ENCODE results near the gene PGGHG. TPM values are rescaled to one million over a fixed set of nuclear protein-coding genes. Genes with fewer than 3 reads are reported as not detected.
A peak's percentile ranks its signal among the peaks of the same experiment; 100 is the strongest.

The PGGHG gene
- total RNA-seq, result 7.6 and 10.1 TPM in 2 replicates

DNA sequence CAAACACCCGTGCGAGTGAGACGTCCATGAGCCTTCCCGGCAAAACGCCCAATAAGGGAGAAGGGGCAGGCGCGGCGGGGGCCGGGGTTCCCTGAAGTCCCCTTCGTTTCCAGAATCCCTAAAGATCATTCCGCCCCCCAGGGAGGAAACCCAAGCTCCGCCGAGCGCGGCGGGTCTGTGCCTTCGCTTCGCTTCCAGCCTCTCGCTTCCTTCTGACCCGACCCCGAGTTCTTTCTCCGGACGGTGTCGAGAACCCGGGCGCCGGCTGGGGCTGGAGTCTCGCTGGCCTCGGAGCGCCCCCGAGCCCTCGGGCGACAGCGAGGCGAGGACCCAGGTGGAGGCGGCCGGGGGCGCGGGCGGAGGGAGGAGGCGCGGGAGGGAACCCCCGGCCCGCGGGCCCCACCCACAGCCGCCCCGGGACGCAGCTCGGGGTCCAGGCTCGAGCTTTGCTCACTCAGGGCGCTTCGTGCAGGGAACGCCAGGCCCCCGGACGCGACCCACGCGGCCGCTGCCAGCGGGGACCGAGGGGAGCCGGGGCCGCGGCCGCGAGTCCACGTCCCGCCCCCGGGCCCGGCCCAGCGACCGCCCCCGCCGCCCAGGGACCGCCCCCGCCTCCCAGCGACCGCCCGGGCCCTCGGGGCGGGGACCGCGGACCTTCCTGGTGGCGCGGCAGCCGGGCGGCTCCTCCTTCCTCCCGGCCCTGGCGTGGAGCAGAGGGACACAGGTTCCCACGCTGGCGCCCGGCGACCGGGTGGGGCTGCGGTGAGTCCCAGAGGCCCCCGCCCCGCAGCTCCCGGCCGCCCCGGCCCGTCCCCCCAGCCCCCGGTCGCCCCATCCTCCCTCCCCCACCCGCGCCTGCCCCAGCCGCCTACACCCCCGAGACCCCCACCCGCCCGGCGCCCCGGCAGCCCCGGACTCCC is at the start of gene PGGHG:
Gene PGGHG (plus strand): TSS at position 649 of the 920 bp plus-strand sequence. CDS start 691 bp downstream, outside the sequence.
- peak; percentile 33 to 64 for DNase-seq (ENCODE audit: low read depth in 2 of 2)

DNA sequence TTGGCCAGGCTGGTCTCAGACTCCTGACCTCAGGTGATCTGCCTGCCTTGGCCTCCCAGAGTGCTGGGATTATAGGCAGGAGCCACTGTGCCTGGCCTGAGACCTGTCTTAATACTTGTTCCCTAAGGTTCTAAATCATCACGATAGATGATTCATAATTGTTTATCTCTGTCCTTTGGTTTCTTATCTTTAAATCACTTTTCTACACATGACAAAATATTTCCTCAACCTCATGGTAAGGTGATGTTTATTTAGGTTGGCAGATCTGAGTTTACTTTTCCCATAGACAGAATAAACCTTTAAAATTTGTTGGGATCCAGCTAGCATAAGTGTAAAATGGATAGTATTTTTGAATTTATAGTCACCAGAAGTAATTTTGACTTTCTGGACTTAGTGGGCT is 48.6 kb upstream of the PGGHG start:
- DNase-seq (ENCODE audit: low read depth in 2 of 2), result peak in 1 of 2 donors; percentile 11

DNA sequence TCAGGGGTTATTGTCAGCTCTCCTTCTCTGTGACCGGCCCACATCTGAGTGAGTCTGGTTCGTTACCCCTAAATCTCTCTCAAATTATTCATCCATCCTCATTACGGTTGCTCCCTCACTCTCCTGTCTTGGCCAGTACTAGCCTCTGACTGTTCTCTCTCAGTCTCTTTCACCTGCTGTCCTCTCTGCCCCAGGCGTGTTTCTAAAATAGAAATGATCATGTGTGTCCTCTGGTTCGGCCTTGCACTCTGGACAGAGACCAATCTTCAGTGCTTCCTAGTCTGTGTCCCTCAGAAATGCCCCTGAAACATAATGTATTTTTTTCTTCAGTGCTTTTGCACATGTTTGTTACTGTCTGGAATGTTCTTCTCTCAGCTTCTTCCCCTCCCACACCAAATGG is 47.3 kb upstream of the PGGHG start:
- no peak for DNase-seq (ENCODE audit: low read depth in 2 of 2)

DNA sequence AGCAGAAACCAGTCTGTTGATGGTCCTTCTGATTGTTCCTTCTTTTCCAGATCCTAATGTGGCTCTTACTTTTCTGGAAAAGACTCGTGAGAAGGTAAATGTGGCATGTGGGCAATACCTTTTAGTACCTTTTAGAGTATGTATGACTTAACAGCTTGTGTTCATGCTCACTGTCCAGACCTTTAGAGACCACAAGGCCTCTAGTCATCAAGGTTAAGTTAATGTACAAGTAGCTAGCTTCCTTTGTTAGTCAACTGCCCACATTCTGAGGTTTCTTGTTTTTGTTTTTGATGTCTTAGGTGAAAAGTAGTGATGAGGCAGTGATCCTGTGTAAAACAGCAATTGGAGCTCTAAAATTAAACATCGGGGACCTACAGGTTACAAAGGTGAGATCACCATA is 44.5 kb upstream of the PGGHG start:
- no peak for DNase-seq (ENCODE audit: low read depth in 2 of 2)

DNA sequence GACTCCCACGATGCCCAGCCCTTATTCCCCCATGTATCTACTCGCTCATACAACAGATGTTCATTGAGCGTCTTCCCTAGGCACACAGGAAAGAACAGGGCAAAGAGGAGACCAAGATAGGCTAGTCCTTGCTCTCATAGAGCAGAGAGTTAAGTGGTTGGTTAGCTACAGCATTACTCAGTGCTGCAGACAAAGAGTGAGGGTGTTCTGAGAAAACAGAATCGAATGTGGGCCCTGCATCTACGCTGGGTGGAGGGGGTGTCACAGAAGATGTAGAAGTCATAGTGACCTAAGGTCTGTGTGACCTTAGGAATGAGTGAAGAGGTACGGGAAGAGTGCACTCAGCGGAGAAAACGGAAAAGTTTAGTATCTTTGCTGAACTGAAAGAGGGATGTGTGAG is 39.9 kb upstream of the PGGHG start:
- no peak for DNase-seq (ENCODE audit: low read depth in 2 of 2)

DNA sequence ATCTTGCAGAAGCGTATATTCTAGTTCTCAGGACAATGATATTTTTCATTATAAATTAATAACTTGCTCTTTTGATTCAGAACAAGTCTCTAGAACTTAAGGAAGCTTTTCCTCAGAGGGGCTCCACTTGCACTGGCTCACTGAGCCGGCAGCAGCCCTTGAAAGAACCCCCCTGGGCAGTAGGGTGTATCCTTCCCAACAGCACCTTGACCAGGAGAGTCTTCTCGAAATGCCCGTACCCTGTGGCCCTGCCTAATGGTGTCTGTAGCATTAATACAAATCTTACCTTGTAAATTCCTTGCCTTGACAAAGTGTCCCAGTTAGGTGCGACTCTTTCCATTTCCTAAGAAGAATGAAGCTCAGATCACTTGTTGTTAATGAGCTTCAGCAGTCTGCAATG is 38.7 kb upstream of the PGGHG start:
- DNase-seq (ENCODE audit: low read depth in 2 of 2), result no peak

DNA sequence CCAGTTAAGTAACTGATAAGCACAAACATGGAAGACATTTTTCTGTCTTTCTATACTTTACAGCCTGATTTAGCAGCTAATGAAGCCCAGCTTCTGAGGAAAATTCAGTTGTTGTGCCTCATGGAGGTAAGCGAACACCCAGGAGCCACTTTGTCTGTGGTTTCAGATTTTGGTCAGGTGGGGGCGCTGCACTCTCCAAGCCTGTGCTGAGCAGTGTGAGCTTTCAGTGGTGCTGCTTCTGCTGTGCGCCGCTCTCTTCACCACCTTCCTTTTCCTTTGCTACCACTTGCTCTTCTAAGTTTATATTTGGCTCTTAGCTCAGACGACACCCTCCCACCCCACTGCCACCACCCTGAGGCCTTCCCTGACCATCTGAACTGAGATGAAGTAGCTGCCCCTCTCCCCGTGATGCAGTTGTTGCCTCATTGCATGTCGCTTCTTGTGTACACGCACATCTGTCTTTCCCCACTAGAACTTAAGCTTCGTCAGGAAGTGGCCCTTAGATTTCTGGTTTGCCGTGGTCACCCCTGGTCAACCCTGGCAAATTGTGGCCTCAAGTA is 38.1 kb upstream of the PGGHG start:
- peak; percentile 68 to 76 for DNase-seq (ENCODE audit: low read depth in 2 of 2)

DNA sequence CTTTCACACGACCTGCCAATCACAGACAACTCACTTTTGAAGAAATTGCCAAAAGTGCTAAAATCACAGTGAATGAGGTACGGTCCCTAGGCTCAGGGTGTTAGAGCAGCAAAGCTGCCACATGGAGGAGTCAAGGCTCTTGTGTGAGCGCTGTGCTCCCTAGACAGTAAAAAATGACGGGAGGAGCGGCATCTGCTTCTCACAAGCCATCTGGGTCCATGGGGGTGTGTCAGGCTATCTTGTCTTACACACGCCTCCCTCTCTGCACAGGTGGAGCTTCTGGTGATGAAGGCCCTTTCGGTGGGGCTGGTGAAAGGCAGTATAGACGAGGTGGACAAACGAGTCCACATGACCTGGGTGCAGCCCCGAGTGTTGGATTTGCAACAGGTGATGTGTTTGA is 37.4 kb upstream of the PGGHG start:
- no peak for DNase-seq (ENCODE audit: low read depth in 2 of 2)

DNA sequence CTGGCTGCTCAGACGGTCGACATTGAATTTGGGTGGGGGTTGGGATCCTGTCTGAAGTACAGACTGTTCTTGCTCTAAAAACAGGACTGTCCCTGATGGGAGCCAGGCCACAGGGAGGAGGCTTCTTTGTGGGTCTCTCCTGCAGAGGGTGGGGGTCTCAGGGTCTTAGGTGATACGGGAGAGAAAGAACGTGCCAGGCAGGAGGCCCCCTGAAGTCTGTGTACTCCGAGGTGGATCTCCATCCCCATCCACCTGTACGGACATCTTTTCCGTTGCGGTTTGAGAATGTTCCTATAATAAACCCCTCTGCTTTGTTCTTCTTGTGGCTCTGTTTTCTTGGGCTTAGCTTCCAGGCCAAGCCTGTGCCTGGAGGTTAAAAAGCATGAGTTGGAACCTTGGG is 36.3 kb upstream of the PGGHG start:
- DNase-seq (ENCODE audit: low read depth in 2 of 2), result no peak

DNA sequence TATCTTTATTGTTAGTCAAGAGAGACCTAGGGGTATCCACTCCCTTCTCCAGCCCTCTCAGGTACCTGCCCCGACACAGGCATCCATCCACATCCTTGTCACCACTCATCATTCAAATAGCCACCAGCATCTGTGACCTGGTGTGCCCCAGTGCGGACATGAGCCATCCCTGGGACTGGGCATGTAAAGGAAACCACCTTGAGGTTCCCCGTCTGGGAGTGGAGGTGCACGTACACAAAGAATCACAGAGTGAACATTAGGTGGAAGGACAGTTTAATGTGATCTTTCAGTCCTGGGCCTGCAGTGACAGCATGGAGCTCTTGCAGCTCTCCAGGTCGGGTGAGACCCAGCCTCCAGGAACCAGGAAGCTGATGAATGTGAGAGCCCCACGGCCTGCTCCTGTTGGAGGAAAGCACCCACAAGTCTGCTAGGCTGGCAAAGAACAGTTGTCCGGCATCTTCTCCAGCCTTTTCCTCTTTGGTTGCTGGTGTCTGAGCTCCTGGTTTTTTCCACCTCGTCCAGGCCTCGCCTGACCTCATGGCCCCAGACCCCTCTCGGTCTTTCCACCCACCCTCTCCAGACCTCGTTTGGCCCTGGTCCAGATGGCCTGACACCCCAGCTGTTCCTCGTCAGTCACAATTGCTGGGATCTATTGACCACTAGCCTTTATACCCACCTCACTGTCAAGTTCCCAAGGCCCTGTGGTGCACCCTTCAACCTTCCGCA is 35.6 kb upstream of the PGGHG start:
- no peak for DNase-seq (ENCODE audit: low read depth in 2 of 2)

DNA sequence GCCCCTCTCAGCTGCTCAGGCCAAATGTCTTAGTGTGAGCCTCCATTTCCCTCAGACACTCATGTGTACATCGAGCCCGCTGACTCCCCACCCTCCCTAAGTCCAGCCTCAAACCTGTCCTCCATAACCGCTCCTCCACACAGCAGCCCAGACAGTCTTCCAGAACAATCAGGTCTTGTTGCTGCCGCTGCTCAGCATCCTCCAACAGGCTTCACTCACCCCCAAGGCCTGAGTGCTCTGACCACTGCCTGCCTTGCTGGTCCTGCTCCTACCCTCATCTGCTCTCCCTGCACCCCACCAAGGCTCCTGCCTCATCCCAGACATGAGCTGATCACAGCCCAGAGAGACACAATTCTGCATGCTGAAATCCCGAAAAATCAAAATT is 35.0 kb upstream of the PGGHG start:
- no peak for DNase-seq (ENCODE audit: low read depth in 2 of 2)

DNA sequence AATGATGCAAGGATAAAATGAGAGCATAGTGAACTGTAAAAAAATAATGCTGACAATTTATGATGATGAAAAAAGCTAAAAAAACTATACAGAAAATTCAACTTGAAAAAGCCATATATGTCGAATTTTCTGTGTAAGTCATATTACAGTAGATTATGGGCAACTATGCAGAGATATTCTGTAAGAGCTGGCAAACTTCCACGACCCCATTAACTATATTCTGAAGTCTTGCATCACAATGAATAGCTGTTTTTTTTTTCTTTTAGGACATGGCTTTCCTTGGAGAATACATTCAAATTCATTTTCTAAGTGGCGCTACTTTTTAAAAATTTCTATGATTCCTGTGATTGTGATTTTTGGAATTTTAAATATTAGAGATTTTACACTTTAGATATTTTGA is 33.8 kb upstream of the PGGHG start:
- no peak for DNase-seq (ENCODE audit: low read depth in 2 of 2)

DNA sequence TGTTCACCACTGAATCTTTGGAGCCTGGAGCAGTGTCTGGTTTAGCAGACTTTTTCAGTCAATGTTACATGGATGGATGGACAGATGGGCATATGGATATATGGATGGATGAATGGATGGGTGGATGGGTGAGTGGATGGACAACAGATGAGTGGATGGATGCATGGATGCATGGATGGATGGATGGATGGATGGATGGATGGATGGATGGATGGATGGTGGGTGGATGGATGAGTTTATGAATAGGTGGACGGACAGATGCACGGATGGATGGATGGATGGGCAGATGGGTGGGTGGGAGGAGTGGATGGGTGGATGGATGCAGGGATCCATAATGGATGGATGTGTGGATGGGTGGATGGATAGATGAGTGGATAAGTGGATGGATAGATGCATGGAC is 33.1 kb upstream of the PGGHG start:
- DNase-seq (ENCODE audit: low read depth in 2 of 2), result no peak

DNA sequence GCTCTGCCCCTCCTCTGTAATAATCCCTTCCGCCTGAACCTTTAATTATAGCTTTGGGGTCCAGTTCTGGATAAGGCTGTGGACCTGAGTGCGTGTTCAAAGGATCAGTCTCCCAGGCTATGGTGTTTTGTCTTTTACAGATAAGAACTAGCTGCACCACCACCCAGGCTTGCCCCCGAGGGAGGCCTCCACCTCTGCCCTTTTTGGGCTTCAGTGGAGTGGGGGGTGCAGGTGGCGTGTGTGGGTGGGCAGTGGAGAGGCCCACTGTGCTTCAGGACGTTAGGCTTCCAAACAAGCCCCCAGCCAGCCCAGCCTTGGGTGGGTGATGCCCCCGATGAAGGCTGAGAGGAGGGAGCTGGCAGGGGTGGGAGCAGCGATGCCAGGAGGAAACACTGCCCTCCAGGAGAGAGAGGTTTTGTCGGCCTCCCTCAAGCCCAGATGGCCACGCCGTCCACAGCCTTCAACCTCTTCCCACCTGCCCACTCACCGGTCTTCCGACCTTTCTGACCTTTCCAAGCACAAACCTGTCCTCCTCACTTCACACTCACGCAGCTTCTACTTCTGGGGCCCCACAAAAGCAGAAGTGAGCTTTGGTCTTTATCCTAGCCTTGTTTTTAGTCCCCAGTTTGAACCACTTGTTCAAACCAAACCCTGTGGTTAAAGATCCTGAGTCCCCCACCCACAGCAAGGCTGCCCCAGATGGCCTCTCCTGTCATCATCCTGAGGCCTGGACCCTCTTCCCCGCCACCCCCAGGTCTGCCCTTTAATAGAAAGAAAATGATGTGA is 31.8 kb upstream of the PGGHG start:
- no peak for DNase-seq (ENCODE audit: low read depth in 2 of 2)

DNA sequence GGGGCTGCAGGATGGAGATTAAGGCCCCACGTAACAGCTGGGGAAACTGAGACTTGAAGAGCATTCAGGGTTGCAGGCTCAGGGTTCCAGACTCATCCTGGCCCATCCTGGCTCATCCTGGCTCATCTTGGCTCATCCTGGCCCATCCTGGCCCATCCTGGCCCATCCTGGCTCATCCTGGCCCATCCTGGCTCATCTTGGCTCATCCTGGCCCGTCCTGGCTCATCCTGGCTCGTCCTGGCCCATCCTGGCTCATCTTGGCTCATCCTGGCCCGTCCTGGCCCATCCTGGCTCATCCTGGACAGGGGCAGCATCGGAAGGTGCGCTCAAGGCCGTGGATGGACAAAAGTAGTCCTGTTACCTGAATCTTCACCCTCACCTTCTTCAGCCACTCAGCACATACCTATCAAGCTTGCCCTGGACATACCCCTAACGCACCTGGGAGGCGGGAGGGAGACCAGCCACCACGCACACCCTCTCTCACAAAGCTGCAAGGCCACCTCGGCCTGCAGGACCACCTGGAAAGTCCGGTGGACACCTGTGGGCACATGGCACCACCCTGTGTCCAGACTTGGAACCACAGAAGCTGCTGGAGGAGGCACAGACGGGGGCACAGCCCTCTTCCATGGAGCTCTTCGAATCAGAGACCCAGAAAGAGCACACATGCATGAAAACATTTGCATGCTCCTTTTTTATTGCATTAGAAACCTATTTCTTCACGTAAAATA is 31.0 kb upstream of the PGGHG start:
- DNase-seq (ENCODE audit: low read depth in 2 of 2), result no peak

DNA sequence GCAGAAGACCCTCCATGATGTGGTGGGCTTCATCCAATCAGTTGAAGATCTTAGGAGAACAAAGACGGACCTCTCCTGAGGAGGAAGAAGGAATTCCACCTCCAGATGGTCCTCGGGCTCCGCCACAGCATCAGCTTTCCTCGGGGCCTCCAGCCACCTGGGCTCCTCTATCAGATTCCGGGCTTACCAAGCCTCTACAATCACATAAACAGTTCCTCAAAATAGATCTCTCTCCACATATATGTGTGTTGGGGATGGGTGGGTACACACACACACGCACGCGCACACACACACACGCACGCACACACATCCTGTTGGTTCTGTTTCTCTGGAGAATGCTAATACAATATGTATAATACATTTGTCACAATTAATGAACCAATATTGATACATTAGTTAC is 29.5 kb upstream of the PGGHG start:
- no peak for DNase-seq (ENCODE audit: low read depth in 2 of 2)

DNA sequence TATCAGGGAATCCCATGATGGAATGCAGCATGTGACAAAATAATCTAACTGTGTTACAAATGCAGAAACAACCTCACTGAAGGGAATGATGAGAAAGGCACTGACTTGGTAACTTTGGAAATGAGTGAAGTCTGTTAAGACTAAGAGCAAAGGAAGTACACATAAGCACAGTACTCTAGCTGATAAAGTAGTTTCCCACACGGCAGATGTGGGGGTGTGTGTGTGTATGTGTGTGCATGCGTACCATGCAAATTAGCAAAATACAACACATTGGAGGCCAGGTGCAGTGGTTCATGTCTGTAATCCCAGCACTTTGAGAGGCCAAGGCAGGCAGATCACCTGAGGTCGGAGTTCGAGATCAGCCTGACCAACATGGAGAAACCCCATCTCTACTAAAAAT is 27.3 kb upstream of the PGGHG start:
- no peak for DNase-seq (ENCODE audit: low read depth in 2 of 2)

DNA sequence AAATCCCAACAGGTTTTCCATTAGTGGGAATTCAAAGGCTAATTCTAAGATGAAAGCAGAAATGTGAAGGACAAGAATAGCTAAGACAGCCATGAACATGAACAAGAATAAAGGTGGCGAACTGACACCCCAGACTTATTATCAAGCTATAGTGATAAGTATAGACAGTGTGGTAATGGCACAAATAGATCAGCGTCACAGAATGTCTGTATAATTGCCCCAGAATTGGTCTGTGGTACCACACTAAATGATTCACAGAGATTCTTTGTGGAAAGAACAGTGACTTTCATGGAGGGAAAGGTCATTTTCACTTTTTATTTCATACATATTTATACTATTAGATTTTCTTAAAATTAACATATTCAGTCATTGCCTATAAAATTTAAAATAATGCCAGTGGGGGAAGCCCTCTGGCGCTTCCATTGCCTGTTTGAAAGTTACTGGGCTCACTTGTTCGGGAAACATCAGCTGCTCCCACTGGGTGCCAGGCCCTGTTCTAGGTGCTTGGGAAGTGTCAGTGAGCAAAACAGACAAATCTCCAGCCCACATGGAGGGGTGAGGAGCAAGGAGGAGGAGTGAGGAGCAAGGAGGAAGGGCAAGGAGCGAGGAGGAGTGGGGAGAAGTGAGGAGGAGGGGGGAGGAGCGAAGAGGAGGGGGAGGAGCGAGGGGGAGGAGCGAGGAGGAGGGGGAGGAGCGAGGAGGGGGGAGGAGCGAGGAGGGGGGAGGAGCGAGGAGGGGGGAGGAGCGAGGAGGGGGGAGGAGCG is 22.1 kb upstream of the PGGHG start:
- DNase-seq (ENCODE audit: low read depth in 2 of 2), result no peak

DNA sequence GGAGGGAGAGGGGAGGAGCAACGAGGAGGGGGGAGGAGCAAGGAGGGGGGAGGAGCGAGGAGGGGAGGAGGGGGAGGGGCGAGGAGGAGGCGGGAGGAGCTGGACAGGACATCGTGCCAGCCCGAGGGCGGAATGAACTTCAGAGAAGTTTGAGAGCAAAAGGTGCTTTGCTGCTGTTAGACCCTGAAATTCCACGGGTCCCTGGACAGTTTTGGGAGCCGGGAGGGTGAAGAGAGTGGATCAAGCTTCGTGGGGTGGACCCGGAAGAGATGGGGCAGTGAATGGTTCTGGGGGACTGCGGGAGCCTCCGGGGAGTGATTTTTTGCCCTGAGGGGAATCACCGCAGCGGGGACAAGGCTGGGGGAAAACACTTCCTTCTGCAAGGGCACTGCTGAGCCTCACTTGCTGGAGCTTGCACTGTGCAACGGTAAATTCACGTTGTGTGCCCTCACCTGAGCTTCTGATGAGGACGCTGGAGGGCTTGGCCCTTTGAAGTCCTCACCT is 21.4 kb upstream of the PGGHG start:
- no peak for DNase-seq (ENCODE audit: low read depth in 2 of 2)

DNA sequence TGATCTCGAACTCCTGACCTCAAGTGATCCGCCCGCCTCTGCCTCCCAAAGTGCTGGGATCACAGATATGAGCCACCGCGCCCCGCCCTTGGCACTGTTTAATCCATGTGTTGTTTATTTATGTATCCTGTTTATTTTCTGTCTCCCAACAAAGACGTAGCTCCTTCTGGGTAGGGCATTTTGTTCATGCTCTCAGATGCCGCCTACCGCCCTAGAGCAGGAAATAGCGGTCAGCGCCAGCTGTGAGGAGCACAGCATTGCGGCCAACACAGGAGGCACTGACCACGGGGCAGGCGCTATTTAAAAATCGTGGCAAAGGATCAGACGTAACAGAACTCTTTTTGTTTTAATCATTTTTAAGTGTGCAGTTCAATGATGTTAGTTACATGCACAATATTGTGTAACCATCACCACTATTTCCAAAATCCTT is 20.2 kb upstream of the PGGHG start:
- DNase-seq (ENCODE audit: low read depth in 2 of 2), result peak in 1 of 2 donors; percentile 32
